HEK293T (cell line): ENCODE results near the gene UBR3.

Experiments used
- BHLHE40 ChIP-seq: fragments of 450-650 bp; IDR thresholded peaks from 2 replicates; pipeline ENCODE4 v1.6.1; 2016; ENCODE audit warnings: mild to moderate bottlenecking, moderate library complexity, borderline replicate concordance
- FOXA1 ChIP-seq: fragments of 450-650 bp; IDR thresholded peaks from 2 replicates; pipeline ENCODE4 v1.6.1; 2016; ENCODE audit warnings: mild to moderate bottlenecking
- FOXM1 ChIP-seq: fragments of 450-650 bp; IDR thresholded peaks from 2 replicates; pipeline ENCODE4 v1.6.1; 2017; ENCODE audit warnings: mild to moderate bottlenecking, borderline replicate concordance
- HDGF ChIP-seq: fragments of 450-650 bp; IDR thresholded peaks from 2 replicates; pipeline ENCODE4 v1.6.1; 2017; ENCODE audit warnings: antibody characterized with exemption, borderline replicate concordance
- L3MBTL2 ChIP-seq: fragments of 450-650 bp; conservative IDR thresholded peaks from 2 replicates; pipeline ENCODE4 v1.6.1; 2016; ENCODE audit warnings: mild to moderate bottlenecking
- NFRKB ChIP-seq: fragments of 450-650 bp; IDR thresholded peaks from 2 replicates; pipeline ENCODE4 v1.6.1; 2016; ENCODE audit warnings: mild to moderate bottlenecking, moderate library complexity
- SUZ12 ChIP-seq: fragments of 450-650 bp; IDR thresholded peaks from 2 replicates; pipeline ENCODE4 v1.6.1; 2016; ENCODE audit warnings: mild to moderate bottlenecking

DNA sequence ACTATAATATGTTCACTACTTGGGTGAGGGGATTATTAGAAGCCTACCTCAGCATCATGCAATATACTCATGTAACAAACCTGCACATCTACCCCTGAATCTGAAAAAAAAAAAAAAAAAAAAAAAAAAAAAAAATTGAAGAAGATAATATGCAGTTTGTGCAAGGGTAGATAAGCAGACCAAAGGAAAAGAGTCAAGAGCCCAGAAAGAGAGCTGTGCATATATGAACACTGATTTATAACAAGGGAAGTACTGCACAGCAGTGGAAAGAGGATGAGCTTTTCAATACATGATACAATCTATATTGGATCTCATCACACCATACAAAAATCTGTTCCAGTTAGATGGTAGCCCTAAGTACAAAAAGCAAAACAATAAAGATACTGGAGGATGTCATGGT, 268.1 kb downstream of the UBR3 start:
- no peak for TF ChIP-seq BHLHE40
- no peak for TF ChIP-seq FOXA1
- TF ChIP-seq HDGF: no peak
- no peak for TF ChIP-seq L3MBTL2
- TF ChIP-seq SUZ12: no peak
- no peak for TF ChIP-seq FOXM1
- TF ChIP-seq NFRKB: no peak
